HEK293 (cell line): ENCODE results near the gene VARS1.

Source experiments
- BCL6B ChIP-seq: fragments of 450-650 bp; formaldehyde crosslinking; IDR thresholded peaks from 2 replicates; pipeline ENCODE4 v1.5.1; 2017; ENCODE audit warnings: missing biosample characterization, missing genetic modification characterization
- KLF10 ChIP-seq: fragments of 450-650 bp; IDR thresholded peaks from 2 replicates; pipeline ENCODE4 v1.5.1; 2018; ENCODE audit warnings: missing biosample characterization, mild to moderate bottlenecking, missing genetic modification characterization
- KLF16 ChIP-seq: fragments of 450-650 bp; formaldehyde crosslinking; IDR thresholded peaks from 2 replicates; pipeline ENCODE4 v1.5.1; 2017; ENCODE audit warnings: missing biosample characterization, missing genetic modification characterization
- MZF1 ChIP-seq: fragments of 450-650 bp; formaldehyde crosslinking; IDR thresholded peaks from 2 replicates; pipeline ENCODE4 v1.5.1; 2017; ENCODE audit warnings: missing biosample characterization, missing genetic modification characterization, borderline replicate concordance
- OSR2 ChIP-seq: fragments of 450-650 bp; formaldehyde crosslinking; IDR thresholded peaks from 2 replicates; pipeline ENCODE4 v1.5.1; 2016; ENCODE audit warnings: missing biosample characterization, missing genetic modification characterization
- PRDM1 ChIP-seq: fragments of 450-650 bp; formaldehyde crosslinking; IDR thresholded peaks from 2 replicates; pipeline ENCODE4; 2016; ENCODE audit warnings: missing biosample characterization, missing genetic modification characterization
- TCF7L2 ChIP-seq: IDR thresholded peaks from 2 replicates; pipeline ENCODE4 v1.6.1; 2011; ENCODE audit warnings: low read depth, mild to moderate bottlenecking, inconsistent platforms, low read length, moderate library complexity, borderline replicate concordance
- ZFP41 ChIP-seq: fragments of 450-650 bp; formaldehyde crosslinking; IDR thresholded peaks from 2 replicates; pipeline ENCODE4 v1.5.1; 2016; ENCODE audit warnings: missing biosample characterization, missing genetic modification characterization, borderline replicate concordance
- ZNF112 ChIP-seq: fragments of 450-650 bp; formaldehyde crosslinking; IDR thresholded peaks from 2 replicates; pipeline ENCODE4 v1.5.0; 2017; ENCODE audit warnings: missing biosample characterization, missing genetic modification characterization
- ZNF114 ChIP-seq: fragments of 450-650 bp; formaldehyde crosslinking; IDR thresholded peaks from 2 replicates; pipeline ENCODE4 v1.5.0; 2017; ENCODE audit warnings: missing biosample characterization, missing genetic modification characterization
- ZNF19 ChIP-seq: fragments of 450-650 bp; formaldehyde crosslinking; IDR thresholded peaks from 2 replicates; pipeline ENCODE4; 2016; ENCODE audit warnings: missing biosample characterization, missing genetic modification characterization, low read depth
- ZNF211 ChIP-seq: fragments of 450-650 bp; formaldehyde crosslinking; IDR thresholded peaks from 2 replicates; pipeline ENCODE4 v1.5.1; 2016; ENCODE audit warnings: low read depth, missing biosample characterization, missing genetic modification characterization
- ZNF26 ChIP-seq: fragments of 450-650 bp; formaldehyde crosslinking; IDR thresholded peaks from 2 replicates; pipeline ENCODE4 v1.5.1; 2016; ENCODE audit warnings: missing biosample characterization, missing genetic modification characterization
- ZNF292 ChIP-seq: fragments of 450-650 bp; formaldehyde crosslinking; IDR thresholded peaks from 2 replicates; pipeline ENCODE4 v1.5.1; 2016; ENCODE audit warnings: low read depth, missing biosample characterization, missing genetic modification characterization, borderline replicate concordance
- ZNF350 ChIP-seq: fragments of 450-650 bp; formaldehyde crosslinking; IDR thresholded peaks from 2 replicates; pipeline ENCODE4 v1.5.0; 2017; ENCODE audit warnings: missing biosample characterization, mild to moderate bottlenecking, missing genetic modification characterization
- ZNF404 ChIP-seq: fragments of 450-650 bp; formaldehyde crosslinking; IDR thresholded peaks from 2 replicates; pipeline ENCODE4 v1.5.1; 2017; ENCODE audit warnings: missing biosample characterization, missing genetic modification characterization
- ZNF449 ChIP-seq: fragments of 450-650 bp; formaldehyde crosslinking; IDR thresholded peaks from 2 replicates; pipeline ENCODE4 v1.5.1; 2017; ENCODE audit warnings: missing biosample characterization, mild to moderate bottlenecking, missing genetic modification characterization, moderate library complexity
- ZNF513 ChIP-seq: fragments of 450-650 bp; IDR thresholded peaks from 2 replicates; pipeline ENCODE4 v1.5.1; 2018; ENCODE audit warnings: missing biosample characterization, missing genetic modification characterization
- ZNF521 ChIP-seq: fragments of 450-650 bp; formaldehyde crosslinking; IDR thresholded peaks from 2 replicates; pipeline ENCODE4 v1.5.1; 2017; ENCODE audit warnings: missing biosample characterization, mild to moderate bottlenecking, missing genetic modification characterization
- ZNF530 ChIP-seq: fragments of 450-650 bp; formaldehyde crosslinking; IDR thresholded peaks from 2 replicates; pipeline ENCODE4 v1.5.1; 2016; ENCODE audit warnings: low read depth, missing biosample characterization, missing genetic modification characterization
- ZNF600 ChIP-seq: fragments of 450-650 bp; formaldehyde crosslinking; IDR thresholded peaks from 2 replicates; pipeline ENCODE4 v1.5.1; 2016; ENCODE audit warnings: missing biosample characterization, missing genetic modification characterization
- ZNF623 ChIP-seq: fragments of 450-650 bp; formaldehyde crosslinking; IDR thresholded peaks from 2 replicates; pipeline ENCODE4 v1.5.1; 2016; ENCODE audit warnings: missing biosample characterization, missing genetic modification characterization
- ZNF670 ChIP-seq: fragments of 450-650 bp; formaldehyde crosslinking; IDR thresholded peaks from 2 replicates; pipeline ENCODE4 v1.5.1; 2016; ENCODE audit warnings: missing biosample characterization, missing genetic modification characterization, low read depth
- ZNF76 ChIP-seq: fragments of 450-650 bp; formaldehyde crosslinking; IDR thresholded peaks from 2 replicates; pipeline ENCODE4; 2016; ENCODE audit warnings: low read depth, missing biosample characterization, missing genetic modification characterization, borderline replicate concordance
- ZSCAN23 ChIP-seq: fragments of 450-650 bp; formaldehyde crosslinking; IDR thresholded peaks from 2 replicates; pipeline ENCODE4 v1.5.1; 2016; ENCODE audit warnings: missing biosample characterization, missing genetic modification characterization
- TF ChIP-seq, protein P1 (sequence below): fragments of 450-650 bp; formaldehyde crosslinking; IDR thresholded peaks from 2 replicates; pipeline ENCODE4 v1.5.1; 2016; ENCODE audit warnings: missing biosample characterization, missing genetic modification characterization
- TF ChIP-seq, protein P2 (sequence below): fragments of 450-650 bp; formaldehyde crosslinking; IDR thresholded peaks from 2 replicates; pipeline ENCODE4 v1.5.1; 2017; ENCODE audit warnings: missing biosample characterization, missing genetic modification characterization
- TF ChIP-seq, protein P3 (sequence below): fragments of 450-650 bp; formaldehyde crosslinking; IDR thresholded peaks from 2 replicates; pipeline ENCODE4 v1.5.1; 2016; ENCODE audit warnings: missing biosample characterization, missing genetic modification characterization
- TF ChIP-seq, protein P4 (sequence below): fragments of 450-650 bp; formaldehyde crosslinking; IDR thresholded peaks from 2 replicates; pipeline ENCODE4 v1.5.1; 2016; ENCODE audit warnings: missing biosample characterization, missing genetic modification characterization, low read depth

VARS1 gene

GRCh38 chr6:31826793-31827285 lies 31.3 kb upstream of the VARS1 start (continued):
- TF ChIP-seq ZFP41 (tag by site-specific recombination) (no peak), ZNF623 (tag by site-specific recombination) (no peak), ZNF112 (tag by site-specific recombination) (no peak), ZNF292 (tag by site-specific recombination) (no peak), KLF10 (tag by site-specific recombination) (peak; percentile 96), ZNF530 (tag by site-specific recombination) (no peak), ZNF19 (tag by site-specific recombination) (no peak), MZF1 (tag by site-specific recombination) (no peak), ZNF670 (tag by site-specific recombination) (no peak), KLF16 (tag by site-specific recombination) (peak; percentile 56; the same call in 1 of the 2 replicates), ZNF513 (tag by site-specific recombination) (no peak), ZNF600 (tag by site-specific recombination) (no peak), ZNF404 (tag by site-specific recombination) (no peak), OSR2 (0 out of 2 replicates have a peak, but pooled peaks have one; percentile 14), ZNF449 (0 out of 2 replicates have a peak, but pooled peaks have one; percentile 22), TCF7L2 (no peak), ZNF350 (tag by site-specific recombination) (no peak), BCL6B (tag by site-specific recombination) (no peak), PRDM1 (tag by site-specific recombination) (no peak), ZNF211 (no peak), ZNF521 (tag by site-specific recombination) (no peak), ZSCAN23 (tag by site-specific recombination) (no peak), ZNF26 (tag by site-specific recombination) (no peak), ZNF114 (tag by site-specific recombination) (no peak), ZNF76 (no peak)
- TF ChIP-seq, protein P1, sequence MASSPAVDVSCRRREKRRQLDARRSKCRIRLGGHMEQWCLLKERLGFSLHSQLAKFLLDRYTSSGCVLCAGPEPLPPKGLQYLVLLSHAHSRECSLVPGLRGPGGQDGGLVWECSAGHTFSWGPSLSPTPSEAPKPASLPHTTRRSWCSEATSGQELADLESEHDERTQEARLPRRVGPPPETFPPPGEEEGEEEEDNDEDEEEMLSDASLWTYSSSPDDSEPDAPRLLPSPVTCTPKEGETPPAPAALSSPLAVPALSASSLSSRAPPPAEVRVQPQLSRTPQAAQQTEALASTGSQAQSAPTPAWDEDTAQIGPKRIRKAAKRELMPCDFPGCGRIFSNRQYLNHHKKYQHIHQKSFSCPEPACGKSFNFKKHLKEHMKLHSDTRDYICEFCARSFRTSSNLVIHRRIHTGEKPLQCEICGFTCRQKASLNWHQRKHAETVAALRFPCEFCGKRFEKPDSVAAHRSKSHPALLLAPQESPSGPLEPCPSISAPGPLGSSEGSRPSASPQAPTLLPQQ (tag by site-specific recombination): peak; percentile 86
- TF ChIP-seq, protein P2, sequence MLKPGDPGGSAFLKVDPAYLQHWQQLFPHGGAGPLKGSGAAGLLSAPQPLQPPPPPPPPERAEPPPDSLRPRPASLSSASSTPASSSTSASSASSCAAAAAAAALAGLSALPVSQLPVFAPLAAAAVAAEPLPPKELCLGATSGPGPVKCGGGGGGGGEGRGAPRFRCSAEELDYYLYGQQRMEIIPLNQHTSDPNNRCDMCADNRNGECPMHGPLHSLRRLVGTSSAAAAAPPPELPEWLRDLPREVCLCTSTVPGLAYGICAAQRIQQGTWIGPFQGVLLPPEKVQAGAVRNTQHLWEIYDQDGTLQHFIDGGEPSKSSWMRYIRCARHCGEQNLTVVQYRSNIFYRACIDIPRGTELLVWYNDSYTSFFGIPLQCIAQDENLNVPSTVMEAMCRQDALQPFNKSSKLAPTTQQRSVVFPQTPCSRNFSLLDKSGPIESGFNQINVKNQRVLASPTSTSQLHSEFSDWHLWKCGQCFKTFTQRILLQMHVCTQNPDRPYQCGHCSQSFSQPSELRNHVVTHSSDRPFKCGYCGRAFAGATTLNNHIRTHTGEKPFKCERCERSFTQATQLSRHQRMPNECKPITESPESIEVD: no peak
- TF ChIP-seq, protein P3, sequence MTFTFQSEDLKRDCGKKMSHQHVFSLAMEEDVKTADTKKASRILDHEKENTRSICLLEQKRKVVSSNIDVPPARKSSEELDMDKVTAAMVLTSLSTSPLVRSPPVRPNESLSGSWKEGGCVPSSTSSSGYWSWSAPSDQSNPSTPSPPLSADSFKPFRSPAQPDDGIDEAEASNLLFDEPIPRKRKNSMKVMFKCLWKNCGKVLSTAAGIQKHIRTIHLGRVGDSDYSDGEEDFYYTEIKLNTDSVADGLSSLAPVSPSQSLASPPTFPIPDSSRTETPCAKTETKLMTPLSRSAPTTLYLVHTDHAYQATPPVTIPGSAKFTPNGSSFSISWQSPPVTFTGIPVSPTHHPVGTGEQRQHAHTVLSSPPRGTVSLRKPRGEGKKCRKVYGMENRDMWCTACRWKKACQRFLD (tag by site-specific recombination): no peak
- TF ChIP-seq, protein P4, sequence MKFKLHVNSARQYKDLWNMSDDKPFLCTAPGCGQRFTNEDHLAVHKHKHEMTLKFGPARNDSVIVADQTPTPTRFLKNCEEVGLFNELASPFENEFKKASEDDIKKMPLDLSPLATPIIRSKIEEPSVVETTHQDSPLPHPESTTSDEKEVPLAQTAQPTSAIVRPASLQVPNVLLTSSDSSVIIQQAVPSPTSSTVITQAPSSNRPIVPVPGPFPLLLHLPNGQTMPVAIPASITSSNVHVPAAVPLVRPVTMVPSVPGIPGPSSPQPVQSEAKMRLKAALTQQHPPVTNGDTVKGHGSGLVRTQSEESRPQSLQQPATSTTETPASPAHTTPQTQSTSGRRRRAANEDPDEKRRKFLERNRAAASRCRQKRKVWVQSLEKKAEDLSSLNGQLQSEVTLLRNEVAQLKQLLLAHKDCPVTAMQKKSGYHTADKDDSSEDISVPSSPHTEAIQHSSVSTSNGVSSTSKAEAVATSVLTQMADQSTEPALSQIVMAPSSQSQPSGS (tag by site-specific recombination): no peak
